DMS79 (cell line): Measurements from ENCODE around the gene DNAJB6.

Experiments used
- DNase-seq: peaks from one replicate; lab custom pipeline; 2025; lab: John Stamatoyannopoulos, UW

The DNAJB6 gene

GRCh38 chr7:157466867-157467261 lies 130.1 kb downstream of the DNAJB6 start:
- DNase-seq, result no peak
